Measurements from ENCODE around the gene HIBCH.

DNA sequence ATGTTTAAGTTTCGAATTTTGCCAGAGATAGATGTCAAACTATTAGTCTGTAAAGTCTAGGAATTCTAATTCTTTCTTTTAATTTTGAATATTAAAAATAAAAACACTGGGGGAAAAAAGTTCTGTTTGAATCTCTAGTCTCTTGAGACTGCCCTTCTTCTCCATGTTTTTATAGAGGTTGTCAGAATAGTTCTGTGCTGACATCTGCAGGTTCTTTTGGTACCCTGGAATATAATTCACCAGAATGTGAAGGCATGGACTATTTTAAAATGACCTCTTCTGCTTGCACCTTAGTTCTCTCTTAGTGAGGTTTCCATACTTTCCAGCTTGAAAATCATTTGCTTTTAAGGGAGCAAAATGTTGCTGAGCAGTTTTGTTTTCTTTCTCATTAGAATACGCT is 136.1 kb downstream of the HIBCH start:
- TF ChIP-seq, protein P1, sequence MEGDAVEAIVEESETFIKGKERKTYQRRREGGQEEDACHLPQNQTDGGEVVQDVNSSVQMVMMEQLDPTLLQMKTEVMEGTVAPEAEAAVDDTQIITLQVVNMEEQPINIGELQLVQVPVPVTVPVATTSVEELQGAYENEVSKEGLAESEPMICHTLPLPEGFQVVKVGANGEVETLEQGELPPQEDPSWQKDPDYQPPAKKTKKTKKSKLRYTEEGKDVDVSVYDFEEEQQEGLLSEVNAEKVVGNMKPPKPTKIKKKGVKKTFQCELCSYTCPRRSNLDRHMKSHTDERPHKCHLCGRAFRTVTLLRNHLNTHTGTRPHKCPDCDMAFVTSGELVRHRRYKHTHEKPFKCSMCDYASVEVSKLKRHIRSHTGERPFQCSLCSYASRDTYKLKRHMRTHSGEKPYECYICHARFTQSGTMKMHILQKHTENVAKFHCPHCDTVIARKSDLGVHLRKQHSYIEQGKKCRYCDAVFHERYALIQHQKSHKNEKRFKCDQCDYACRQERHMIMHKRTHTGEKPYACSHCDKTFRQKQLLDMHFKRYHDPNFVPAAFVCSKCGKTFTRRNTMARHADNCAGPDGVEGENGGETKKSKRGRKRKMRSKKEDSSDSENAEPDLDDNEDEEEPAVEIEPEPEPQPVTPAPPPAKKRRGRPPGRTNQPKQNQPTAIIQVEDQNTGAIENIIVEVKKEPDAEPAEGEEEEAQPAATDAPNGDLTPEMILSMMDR (IDR thresholded peaks at IDR 0.05; ENCODE audit: extremely low read depth in 1 of 2, insufficient read depth in 1 of 2, low read depth in 1 of 2, low read length in 2 of 2): no peak
- TF ChIP-seq EZH2 (IDR thresholded peaks at IDR 0.05; ENCODE audit: borderline replicate concordance, low read depth, low read length, severe bottlenecking): no peak
- no peak for TF ChIP-seq POLR2A (IDR thresholded peaks at IDR 0.05; ENCODE audit: low read depth, low read length)
- TF ChIP-seq JUN (IDR thresholded peaks at IDR 0.05; ENCODE audit: borderline replicate concordance, insufficient read depth, insufficient read length, low read depth): no peak
- TF ChIP-seq, protein P2, sequence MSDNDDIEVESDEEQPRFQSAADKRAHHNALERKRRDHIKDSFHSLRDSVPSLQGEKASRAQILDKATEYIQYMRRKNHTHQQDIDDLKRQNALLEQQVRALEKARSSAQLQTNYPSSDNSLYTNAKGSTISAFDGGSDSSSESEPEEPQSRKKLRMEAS (IDR thresholded peaks at IDR 0.05; ENCODE audit: insufficient read depth, insufficient read length): no peak
- TF ChIP-seq POLR2AphosphoS5 (IDR thresholded peaks at IDR 0.05; ENCODE audit: insufficient read depth, low read depth, low read length): no peak
